D721Med (cell line): ENCODE data around the gene PLXDC1.

Experiments
- DNase-seq: peaks from one replicate; pipeline ENCODE4 v3.0.0; 2011; ENCODE audit warnings: low spot score; ENCODE audit not compliant: insufficient read length
- FAIRE-seq: peaks from 2 replicates; lab custom pipeline; 2011; peaks lifted over from hg19 to GRCh38; lab: Jason Lieb, UNC
- CTCF ChIP-seq: IDR thresholded peaks from 2 replicates; pipeline ENCODE4 v1.5.1; 2012; ENCODE audit warnings: mild to moderate bottlenecking, control low read depth; ENCODE audit not compliant: insufficient read depth; ENCODE audit errors: missing control alignments

The PLXDC1 gene

DNA sequence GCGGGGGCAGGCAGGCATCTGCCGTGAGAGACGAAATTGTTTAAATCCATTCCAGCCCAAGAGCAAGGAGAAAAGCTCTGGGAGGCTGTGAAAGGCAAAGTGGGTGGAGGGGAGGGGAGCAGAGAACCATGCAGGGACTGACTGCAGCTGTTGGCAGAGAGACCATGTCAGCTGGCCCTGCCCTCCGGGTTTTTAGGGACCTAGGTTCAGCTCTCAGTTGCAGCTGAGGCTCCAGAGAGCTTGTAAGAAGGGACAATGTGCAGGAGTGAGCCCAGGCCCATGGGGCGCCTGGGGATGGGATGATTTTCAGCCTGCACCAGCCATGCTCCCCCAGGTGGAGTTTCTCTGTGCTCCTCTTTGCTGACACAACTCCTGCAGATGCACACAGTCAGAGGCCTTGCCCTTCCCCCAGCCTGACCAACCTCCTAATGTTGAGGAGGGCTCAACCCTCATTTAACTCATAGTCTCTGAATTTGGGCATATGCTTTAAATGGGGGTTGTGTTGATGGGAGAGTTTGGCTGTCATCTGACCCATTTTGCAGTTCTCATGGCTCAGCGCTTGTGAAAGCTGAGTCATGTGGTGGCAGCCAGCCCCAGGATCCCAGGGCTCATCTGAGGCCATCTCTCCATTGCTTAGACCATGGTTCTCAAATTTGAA, 70.9 kb downstream of the PLXDC1 start:
- TF ChIP-seq CTCF, result no peak
- no peak for FAIRE-seq
- no peak for DNase-seq

DNA sequence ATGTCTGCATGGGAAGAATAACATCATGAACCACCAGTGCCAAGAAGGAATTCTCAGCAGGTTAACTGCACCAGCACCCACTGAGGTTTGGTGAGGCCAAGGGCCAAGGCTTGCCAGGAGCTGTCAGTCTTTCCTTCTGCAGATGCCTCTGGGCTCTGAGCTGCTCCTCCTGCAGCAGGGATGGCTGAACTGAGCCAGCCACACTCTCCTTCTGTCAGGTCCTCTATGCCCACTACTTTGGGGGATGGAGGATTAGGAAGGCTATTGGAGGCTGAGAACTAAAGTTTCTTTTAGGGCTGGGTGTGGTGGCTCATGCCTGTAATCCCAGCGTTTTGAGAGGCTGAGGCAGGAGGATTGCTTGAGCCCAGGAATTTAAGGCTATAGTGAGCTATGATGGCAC, 71.6 kb downstream of the PLXDC1 start:
- no peak for TF ChIP-seq CTCF
- no peak for DNase-seq
- no peak for FAIRE-seq

- FAIRE-seq (no peak), DNase-seq (no peak)
- TF ChIP-seq CTCF, result no peak
These were observed 73.6 kb downstream of the PLXDC1 start for GRCh38 chr17:39077866-39078265.

DNA sequence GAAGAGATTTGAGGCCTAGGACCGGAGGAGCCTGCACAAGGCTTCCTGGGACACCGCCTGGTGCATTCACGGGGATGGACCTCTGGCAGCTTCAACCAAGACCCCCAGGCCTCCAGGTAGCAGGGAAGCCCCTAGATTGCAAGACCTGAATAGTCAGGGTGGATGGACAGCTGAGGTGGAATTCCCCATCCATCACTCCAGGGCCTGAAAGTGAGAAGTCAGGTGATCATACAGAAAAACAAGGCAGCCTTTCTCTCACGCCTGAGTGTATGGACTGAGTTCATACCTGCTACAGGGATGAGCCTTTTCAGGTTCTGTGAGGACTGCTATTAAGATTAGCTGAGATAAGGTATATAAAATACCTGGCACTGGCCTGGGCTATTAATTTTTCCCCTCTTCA, 74.2 kb downstream of the PLXDC1 start:
- FAIRE-seq, result no peak
- no peak for DNase-seq
- no peak for TF ChIP-seq CTCF

DNA sequence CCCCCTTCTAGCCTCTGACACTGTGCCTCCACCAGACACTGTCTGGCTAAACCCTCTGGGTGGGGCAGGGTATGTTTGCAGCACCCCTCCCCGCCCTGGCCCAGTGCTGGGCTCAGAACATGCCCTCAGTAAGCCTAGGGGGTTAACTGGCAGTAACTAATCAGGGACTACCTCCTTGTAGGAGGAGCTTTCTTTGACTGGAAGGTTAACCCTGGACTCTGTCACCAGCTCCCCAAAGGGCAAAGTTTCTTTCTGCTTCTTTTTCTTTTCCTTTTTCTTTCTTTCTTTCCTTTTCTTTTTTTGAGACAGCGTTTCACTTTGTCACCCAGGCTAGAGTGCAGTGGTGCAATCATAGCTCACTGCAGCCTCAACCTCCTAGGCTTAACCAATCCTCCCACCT, 76.8 kb downstream of the PLXDC1 start:
- DNase-seq (no peak), FAIRE-seq (no peak)
- TF ChIP-seq CTCF, result no peak

- no peak for DNase-seq
- FAIRE-seq, result no peak
- TF ChIP-seq CTCF, result no peak
These were observed 77.5 kb downstream of the PLXDC1 start for GRCh38 chr17:39073916-39074315.

DNA sequence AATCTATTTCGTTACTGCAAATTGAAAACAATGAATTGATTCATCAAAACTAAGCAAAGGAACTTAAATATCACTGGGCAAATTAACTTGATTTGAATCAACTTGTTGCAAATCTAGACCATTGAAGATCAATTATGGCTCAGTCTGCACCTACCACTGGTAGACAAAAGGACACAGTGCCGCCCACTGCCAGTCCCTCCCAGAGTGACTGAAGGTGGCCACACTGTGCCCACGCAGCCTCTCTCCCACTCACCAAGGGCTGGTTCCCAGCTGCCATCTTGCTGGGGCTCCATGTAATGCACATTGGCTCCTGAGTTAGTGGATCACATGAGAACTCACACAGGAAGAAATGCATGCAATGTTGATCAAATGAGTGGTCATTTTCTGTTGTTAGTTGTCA, 78.1 kb downstream of the PLXDC1 start:
- no peak for TF ChIP-seq CTCF
- DNase-seq, result no peak
- FAIRE-seq, result no peak
